ENCODE measurements around the gene ZXDC. TPM values are rescaled to one million over a fixed set of nuclear protein-coding genes. Genes with fewer than 3 reads are reported as not detected.

The ZXDC gene
- total and polyA plus RNA-seq, 2 donors (not counting 3 experiments of a cell fraction or from before 2014, with no cell fraction given), result 15.2 to 22.6 TPM

GRCh38 chr3:126422571-126423091 lies 53.1 kb downstream of the ZXDC start:
- ChIA-PET CTCF (no interaction called here), POLR2A (no interaction called here)
- Histone ChIP-seq H3K27ac (ENCODE audit: insufficient read depth, low read depth, low read length) (no peak overlapping the region), H3K9me3 (replicated peaks; ENCODE audit: control insufficient read depth, insufficient read depth, low read length) (no peaks in the 10 kb centered on the region), H3K9me1 (replicated peaks; ENCODE audit: control insufficient read depth, extremely low read depth, insufficient read depth, low read length) (no peaks in the 10 kb centered on the region), H3K4me3 (replicated peaks in 1 of 3; ENCODE audit: insufficient read depth in 1 of 3, low read depth in 1 of 3, low read length in 3 of 3) (no peak overlapping the region), H3K4me1 (ENCODE audit: control insufficient read depth, extremely low read depth, insufficient read depth, low read length) (no peaks in the 10 kb centered on the region), H4K20me1 (replicated peaks; ENCODE audit: control insufficient read depth, extremely low read depth, insufficient read depth, low read length) (no peaks in the 10 kb centered on the region), H2AFZ (ENCODE audit: low read depth, low read length) (no peak overlapping the region), H3K4me2 (ENCODE audit: insufficient read depth, low read length) (no peak overlapping the region), H3K9ac (replicated peaks; ENCODE audit: extremely low read depth, insufficient read depth, low read length) (no peak overlapping the region), H3K79me2 (ENCODE audit: control insufficient read depth, insufficient read depth, low read length) (no peaks in the 10 kb centered on the region), H3K27me3 (ENCODE audit: control insufficient read depth in 2 of 2, insufficient read depth in 2 of 2, low read length in 2 of 2) (no peaks in the 10 kb centered on the region), H3K36me3 (ENCODE audit: control insufficient read depth in 2 of 2, extremely low read depth in 1 of 2, insufficient read depth in 2 of 2, low read length in 2 of 2) (no peaks in the 10 kb centered on the region)
- no peak for TF ChIP-seq MAX (IDR thresholded peaks at IDR 0.05; ENCODE audit: insufficient read depth, insufficient read length)
- TF ChIP-seq POLR2A (IDR thresholded peaks at IDR 0.05; ENCODE audit: low read depth, low read length), result no peak
- TF ChIP-seq, protein P1, sequence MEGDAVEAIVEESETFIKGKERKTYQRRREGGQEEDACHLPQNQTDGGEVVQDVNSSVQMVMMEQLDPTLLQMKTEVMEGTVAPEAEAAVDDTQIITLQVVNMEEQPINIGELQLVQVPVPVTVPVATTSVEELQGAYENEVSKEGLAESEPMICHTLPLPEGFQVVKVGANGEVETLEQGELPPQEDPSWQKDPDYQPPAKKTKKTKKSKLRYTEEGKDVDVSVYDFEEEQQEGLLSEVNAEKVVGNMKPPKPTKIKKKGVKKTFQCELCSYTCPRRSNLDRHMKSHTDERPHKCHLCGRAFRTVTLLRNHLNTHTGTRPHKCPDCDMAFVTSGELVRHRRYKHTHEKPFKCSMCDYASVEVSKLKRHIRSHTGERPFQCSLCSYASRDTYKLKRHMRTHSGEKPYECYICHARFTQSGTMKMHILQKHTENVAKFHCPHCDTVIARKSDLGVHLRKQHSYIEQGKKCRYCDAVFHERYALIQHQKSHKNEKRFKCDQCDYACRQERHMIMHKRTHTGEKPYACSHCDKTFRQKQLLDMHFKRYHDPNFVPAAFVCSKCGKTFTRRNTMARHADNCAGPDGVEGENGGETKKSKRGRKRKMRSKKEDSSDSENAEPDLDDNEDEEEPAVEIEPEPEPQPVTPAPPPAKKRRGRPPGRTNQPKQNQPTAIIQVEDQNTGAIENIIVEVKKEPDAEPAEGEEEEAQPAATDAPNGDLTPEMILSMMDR (IDR thresholded peaks at IDR 0.05; ENCODE audit: extremely low read depth in 1 of 2, insufficient read depth in 1 of 2, low read depth in 1 of 2, low read length in 2 of 2), result no peak
- no peak for TF ChIP-seq POLR2AphosphoS5 (IDR thresholded peaks at IDR 0.05; ENCODE audit: insufficient read depth, low read depth, low read length)
- no peak for TF ChIP-seq FOS (IDR thresholded peaks at IDR 0.05; ENCODE audit: borderline replicate concordance, insufficient read depth, low read length)
- no peak for TF ChIP-seq MYC (IDR thresholded peaks at IDR 0.05; ENCODE audit: low read depth, low read length)
- no peak for TF ChIP-seq EZH2 (IDR thresholded peaks at IDR 0.05; ENCODE audit: borderline replicate concordance, low read depth, low read length, severe bottlenecking)
- no peak for TF ChIP-seq JUN (IDR thresholded peaks at IDR 0.05; ENCODE audit: borderline replicate concordance, insufficient read depth, insufficient read length, low read depth)
- TF ChIP-seq GATA2 (IDR thresholded peaks at IDR 0.05; ENCODE audit: insufficient read depth, insufficient read length, low read depth, low read length), result no peak
- DNase-seq (ENCODE audit: low read depth, low spot score), result no peak
- FAIRE-seq, result no peak
- no TSS peak for BruUV-seq (replicated peaks)
- dilution Hi-C loops (cut with MboI; ENCODE audit: extremely low pct_ligation_motif_present, low sequenced_read_pairs), result no loop called here
- intact Hi-C loops (cut with micrococcal nuclease), result no loop called here

Measured in endothelial cell of umbilical vein (primary cell).